HEK293 (cell line): Measurements from ENCODE around the gene CXADR.

Experiments used
- CTCF ChIP-seq: fragments of 450-650 bp; formaldehyde crosslinking; IDR thresholded peaks from 2 replicates; pipeline ENCODE4 v1.5.1; 2016; ENCODE audit warnings: missing biosample characterization, missing genetic modification characterization
- ZNF585B ChIP-seq: fragments of 450-650 bp; formaldehyde crosslinking; IDR thresholded peaks from 2 replicates; pipeline ENCODE4 v1.5.1; 2016; ENCODE audit warnings: missing biosample characterization, missing genetic modification characterization

GRCh38 chr21:17527240-17527639 is 14.4 kb downstream of the CXADR start:
- no peak for TF ChIP-seq CTCF (tag by site-specific recombination)
- TF ChIP-seq ZNF585B (tag by site-specific recombination) = no peak
